ENCODE data around the gene ITGB2.

Gene ITGB2

GRCh38 chr21:44921928-44922327 lies 1.2 kb upstream of the ITGB2 start:
- no peak for TF ChIP-seq CTCF (IDR thresholded peaks at IDR 0.05; ENCODE audit: extremely low read depth, missing control alignments)
- DNase-seq (ENCODE audit: low spot score), result no peak

- no peak for TF ChIP-seq CTCF (IDR thresholded peaks at IDR 0.05; ENCODE audit: extremely low read depth, missing control alignments)
- DNase-seq (ENCODE audit: low spot score), result no peak
Observed at GRCh38 chr21:44919913-44920693, 596 bp downstream of the ITGB2 start.

GRCh38 chr21:44919111-44919912 lies 1.4 kb downstream of the ITGB2 start:
- no peak for TF ChIP-seq CTCF (IDR thresholded peaks at IDR 0.05; ENCODE audit: extremely low read depth, missing control alignments)
- no peak for DNase-seq (ENCODE audit: low spot score)

GRCh38 chr21:44918581-44919033 lies 2.1 kb downstream of the ITGB2 start:
- no peak for TF ChIP-seq CTCF (IDR thresholded peaks at IDR 0.05; ENCODE audit: extremely low read depth, missing control alignments)

GRCh38 chr21:44918107-44918470 lies 2.6 kb downstream of the ITGB2 start:
- no peak for TF ChIP-seq CTCF (IDR thresholded peaks at IDR 0.05; ENCODE audit: extremely low read depth, missing control alignments)
- no peak for DNase-seq (ENCODE audit: low spot score)

More at GRCh38 chr21:44918581-44919033, 2.1 kb downstream of the ITGB2 start:
- DNase-seq (ENCODE audit: low spot score), result no peak

GRCh38 chr21:44917446-44918106 lies 3.1 kb downstream of the ITGB2 start:
- no peak for DNase-seq (ENCODE audit: low spot score)
- TF ChIP-seq CTCF (IDR thresholded peaks at IDR 0.05; ENCODE audit: extremely low read depth, missing control alignments), result no peak

GRCh38 chr21:44916965-44917364 lies 3.7 kb downstream of the ITGB2 start:
- DNase-seq (ENCODE audit: low spot score), result no peak
- no peak for TF ChIP-seq CTCF (IDR thresholded peaks at IDR 0.05; ENCODE audit: extremely low read depth, missing control alignments)

Measured in GM20000 (cell line).